SU-DHL-6 (cell line): Measurements from ENCODE around the gene SPATA32.

Source experiments
- H2AFZ ChIP-seq: fragments of 200-600 bp; sonication (generic); 2 replicates; pipeline ENCODE4 v1.6.1; 2014; ENCODE audit warnings: low read depth, mild to moderate bottlenecking, moderate library complexity, mixed read lengths, antibody characterized with exemption, low read length; ENCODE audit not compliant: severe bottlenecking
- H3F3A ChIP-seq: fragments of 200-600 bp; shearing (Covaris generic); 2 replicates; pipeline ENCODE4 v1.6.0; 2016; ENCODE audit warnings: antibody characterized with exemption, mild to moderate bottlenecking; ENCODE audit not compliant: insufficient read depth
- H3K27ac ChIP-seq: fragments of 200-600 bp; sonication (generic); 2 replicates; pipeline ENCODE4 v1.5.1; 2016; ENCODE audit warnings: low read depth, mild to moderate bottlenecking, low read length, moderate library complexity, mixed read lengths
- H3K27me3 ChIP-seq: fragments of 200-600 bp; sonication (generic), shearing (Covaris generic); 2 replicates; pipeline ENCODE4 v1.6.0; 2014; ENCODE audit warnings: mild to moderate bottlenecking, low read length
- H3K36me3 ChIP-seq: fragments of 200-600 bp; sonication (generic); 2 replicates; pipeline ENCODE4 v1.6.1; 2014; ENCODE audit warnings: mild to moderate bottlenecking, low read length, mixed read lengths
- H3K4me2 ChIP-seq: fragments of 300-600, 200-600 bp; shearing (Covaris generic), sonication (generic); 2 replicates; pipeline ENCODE4 v1.6.0; 2014; ENCODE audit warnings: low read length, low read depth, mild to moderate bottlenecking; ENCODE audit not compliant: poor library complexity, severe bottlenecking
- H3K4me3 ChIP-seq: fragments of 200-600 bp; sonication (generic); 2 replicates; pipeline ENCODE4 v1.5.1; 2014; ENCODE audit warnings: antibody characterized with exemption, low read length, mild to moderate bottlenecking, mixed read lengths; ENCODE audit not compliant: insufficient read depth, poor library complexity, severe bottlenecking
- H3K79me2 ChIP-seq: fragments of 200-600 bp; sonication (generic); 2 replicates; pipeline ENCODE4 v1.6.1; 2014; ENCODE audit warnings: mild to moderate bottlenecking, low read length, moderate library complexity; ENCODE audit not compliant: insufficient read depth
- H3K9ac ChIP-seq: fragments of 200-600 bp; sonication (generic); 2 replicates; pipeline ENCODE4 v1.7.0; 2014; ENCODE audit warnings: mild to moderate bottlenecking, low read length
- H3K9me2 ChIP-seq: fragments of 200-600 bp; sonication (generic); replicated peaks from 2 replicates; pipeline ENCODE4 v1.6.1; 2014; ENCODE audit warnings: low read length; ENCODE audit not compliant: insufficient read depth
- H3K9me3 ChIP-seq: fragments of 200-600 bp; sonication (generic); 2 replicates; pipeline ENCODE4 v1.6.1; 2014; ENCODE audit warnings: low read length, mixed read lengths; ENCODE audit not compliant: insufficient read depth
- H4K20me1 ChIP-seq: fragments of 200-600 bp; sonication (generic); 2 replicates; pipeline ENCODE4 v1.6.1; 2014; ENCODE audit warnings: low read depth, mild to moderate bottlenecking, antibody characterized with exemption, low read length, moderate library complexity, mixed read lengths
- CTCF ChIP-seq: fragments of 200-600 bp; sonication (generic); IDR thresholded peaks from one replicate; pipeline ENCODE4 v1.5.1; 2017; ENCODE audit warnings: antibody characterized with exemption, mild to moderate bottlenecking, low read length, moderate library complexity; ENCODE audit not compliant: insufficient read depth, poor library complexity, severe bottlenecking
- EZH2phosphoT487 ChIP-seq: fragments of 200-600 bp; sonication (generic), shearing (Covaris generic); conservative IDR thresholded peaks from 2 replicates; pipeline ENCODE4 v1.6.1; 2018; ENCODE audit warnings: mild to moderate bottlenecking, antibody characterized with exemption, low read length, moderate library complexity, mixed read lengths

The SPATA32 gene

GRCh38 chr17:45225964-45226530 is 35.8 kb downstream of the SPATA32 start:
- H3K4me3 ChIP-seq = peak overlapping the region; percentile 85
- no peaks in the 10 kb centered on the region for H3K9me3 ChIP-seq
- TF ChIP-seq EZH2phosphoT487 (no peak), CTCF (no peak)
- no peaks in the 10 kb centered on the region for H3K36me3 ChIP-seq
- peak overlapping the region; percentile 99 for H3K27ac ChIP-seq
- H2AFZ ChIP-seq = no peak overlapping the region
- H4K20me1 ChIP-seq = no peaks in the 10 kb centered on the region
- peaks cover 71% of the 10 kb centered on the region for H3F3A ChIP-seq
- peaks cover 64% of the 10 kb centered on the region for H3K79me2 ChIP-seq
- H3K4me2 ChIP-seq = peak overlapping the region; percentile 92
- no peaks in the 10 kb centered on the region for H3K27me3 ChIP-seq
- peak overlapping the region; percentile 98 for H3K9ac ChIP-seq
- no peaks in the 10 kb centered on the region for H3K9me2 ChIP-seq

- TF ChIP-seq CTCF (no peak), EZH2phosphoT487 (no peak)
- Histone ChIP-seq H3K36me3 (no peaks in the 10 kb centered on the region), H3K4me3 (peak overlapping the region; percentile 85), H3K79me2 (peaks cover 64% of the 10 kb centered on the region), H3K27ac (peak overlapping the region; percentile 99), H3K4me2 (peak overlapping the region; percentile 92), H3K9me2 (no peaks in the 10 kb centered on the region), H3K9me3 (no peaks in the 10 kb centered on the region), H2AFZ (no peak overlapping the region), H3K27me3 (no peaks in the 10 kb centered on the region), H4K20me1 (no peaks in the 10 kb centered on the region), H3F3A (peaks cover 79% of the 10 kb centered on the region), H3K9ac (peak overlapping the region; percentile 98)
These were observed 36.7 kb downstream of the SPATA32 start for GRCh38 chr17:45225051-45225700.

GRCh38 chr17:45224671-45225050 is 37.2 kb downstream of the SPATA32 start:
- H3K9me3 ChIP-seq = no peaks in the 10 kb centered on the region
- H3K9me2 ChIP-seq = no peaks in the 10 kb centered on the region
- H3K79me2 ChIP-seq = peaks cover 59% of the 10 kb centered on the region
- H3F3A ChIP-seq = peaks cover 79% of the 10 kb centered on the region
- H3K4me3 ChIP-seq = peak overlapping the region; percentile 85
- no peaks in the 10 kb centered on the region for H3K36me3 ChIP-seq
- H4K20me1 ChIP-seq = no peaks in the 10 kb centered on the region
- H3K4me2 ChIP-seq = peak overlapping the region; percentile 92
- peak overlapping the region; percentile 98 for H3K9ac ChIP-seq
- TF ChIP-seq CTCF (no peak), EZH2phosphoT487 (no peak)
- no peaks in the 10 kb centered on the region for H3K27me3 ChIP-seq
- no peak overlapping the region for H2AFZ ChIP-seq
- H3K27ac ChIP-seq = peak overlapping the region; percentile 99
